Activated CD4-positive, alpha-beta T cell treated with anti-CD3 and anti-CD28 coated beads for 36 hours (primary cell): ENCODE results near the gene PPM1L. TPM values are rescaled to one million over a fixed set of nuclear protein-coding genes. Genes with fewer than 3 reads are reported as not detected.
A peak's percentile ranks its signal among the peaks of the same experiment; 100 is the strongest.

Source experiments
- ATAC-seq: fragments of 200-7000 bp; cut with Tn5 transposase; one replicate; pipeline ENCODE4 v1.10.0; 2021; ENCODE audit warnings: mild to moderate bottlenecking, moderate library complexity
- CTCF ChIA-PET: fragments of 350-600 bp; sonication (Branson Sonifier 250); formaldehyde crosslinking; loops from one replicate; lab custom pipeline; 2021; ENCODE audit warnings: antibody characterized with exemption; lab: Charles Lee
- POLR2A ChIA-PET: fragments of 350-600 bp; sonication (Branson Sonifier 250); formaldehyde crosslinking; loops from one replicate; lab custom pipeline; 2021; ENCODE audit warnings: antibody characterized with exemption, inconsistent platforms; lab: Charles Lee
- DNase-seq: peaks from one replicate; pipeline ENCODE4 v3.0.0-alpha.2; 2020
- H3K27ac Mint-ChIP-seq: one replicate; pipeline ENCODE4 v1.8.0; 2021; ENCODE audit warnings: mixed read lengths
- H3K27me3 Mint-ChIP-seq: one replicate; pipeline ENCODE4 v1.8.0; 2021; ENCODE audit warnings: mixed read lengths
- H3K36me3 Mint-ChIP-seq: one replicate; pipeline ENCODE4 v1.8.0; 2021; ENCODE audit warnings: low read depth, mixed read lengths
- H3K4me1 Mint-ChIP-seq: one replicate; pipeline ENCODE4 v1.8.0; 2021; ENCODE audit warnings: mixed read lengths
- H3K4me3 Mint-ChIP-seq: one replicate; pipeline ENCODE4 v1.8.0; 2021; ENCODE audit warnings: mild to moderate bottlenecking, moderate library complexity, mixed read lengths
- H3K9me3 Mint-ChIP-seq: one replicate; pipeline ENCODE4 v1.8.0; 2021; ENCODE audit warnings: low read depth, mixed read lengths
- intact Hi-C, 2 experiments: fragments of 100-400 bp; cut with DNase I in 1 of 2; cut with micrococcal nuclease in 1 of 2; formaldehyde crosslinking; loops; one replicate each; pipeline versions ENCODE4 v1.14.2 to v1.15.1; 2022 to 2024; cut with DNase I, micrococcal nuclease
- total RNA-seq, 2 experiments: library from RNA; stranded (reverse); gene quantifications; one replicate each; pipeline ENCODE4 v1.2.3, GENCODE V29; 2021

The PPM1L gene
- total RNA-seq, 2 experiments from 2014 or later = 1.8 to 2.4 TPM

- ChIA-PET CTCF (no interaction called here), POLR2A (no interaction called here)
- Mint-ChIP-seq H3K4me1 (no peaks in the 10 kb centered on the region), H3K36me3 (no peaks in the 10 kb centered on the region), H3K27ac (no peak overlapping the region), H3K4me3 (no peak overlapping the region), H3K27me3 (no peaks in the 10 kb centered on the region), H3K9me3 (no peaks in the 10 kb centered on the region)
- ATAC-seq = no peak
- intact Hi-C loops = no loop called here
- no peak for DNase-seq
Measured at GRCh38 chr3:160857476-160858119, 101.6 kb downstream of the PPM1L start.

- intact Hi-C loops = no loop called here
- ChIA-PET CTCF (no interaction called here), POLR2A (no interaction called here)
- H3K9me3 Mint-ChIP-seq = no peaks in the 10 kb centered on the region
- no peaks in the 10 kb centered on the region for H3K36me3 Mint-ChIP-seq
- H3K27me3 Mint-ChIP-seq = no peaks in the 10 kb centered on the region
- no peak overlapping the region for H3K4me3 Mint-ChIP-seq
- no peak overlapping the region for H3K27ac Mint-ChIP-seq
- no peaks in the 10 kb centered on the region for H3K4me1 Mint-ChIP-seq
- DNase-seq = no peak
- no peak for ATAC-seq
Measured at GRCh38 chr3:160860346-160860745, 104.3 kb downstream of the PPM1L start.

- no peaks in the 10 kb centered on the region for H3K4me1 Mint-ChIP-seq
- ATAC-seq = no peak
- H3K9me3 Mint-ChIP-seq = no peaks in the 10 kb centered on the region
- H3K27ac Mint-ChIP-seq = no peak overlapping the region
- H3K27me3 Mint-ChIP-seq = no peaks in the 10 kb centered on the region
- no peak for DNase-seq
- POLR2A ChIA-PET = no interaction called here
- intact Hi-C loops = no loop called here
- CTCF ChIA-PET = no interaction called here
- no peaks in the 10 kb centered on the region for H3K36me3 Mint-ChIP-seq
- H3K4me3 Mint-ChIP-seq = no peak overlapping the region
Measured at GRCh38 chr3:160869825-160870224, 113.8 kb downstream of the PPM1L start.

- no peaks in the 10 kb centered on the region for H3K9me3 Mint-ChIP-seq
- ATAC-seq = no peak
- POLR2A ChIA-PET = no interaction called here
Measured at GRCh38 chr3:160870327-160870726, 114.3 kb downstream of the PPM1L start.

GRCh38 chr3:160874736-160875135 lies 118.7 kb downstream of the PPM1L start:
- POLR2A ChIA-PET = no interaction called here
- no peak for ATAC-seq
- Mint-ChIP-seq H3K36me3 (no peaks in the 10 kb centered on the region), H3K4me3 (no peak overlapping the region), H3K9me3 (peaks cover 3% of the 10 kb centered on the region), H3K27me3 (no peaks in the 10 kb centered on the region), H3K4me1 (no peaks in the 10 kb centered on the region), H3K27ac (no peak overlapping the region)
- intact Hi-C loops = no loop called here
- CTCF ChIA-PET = interaction anchor here (0.7 kb wide), 1 partner anchor 167 kb away, joined by 3 read pairs; no protein-coding TSS in a partner anchor
- no peak for DNase-seq

More at GRCh38 chr3:160870327-160870726, 114.3 kb downstream of the PPM1L start:
- CTCF ChIA-PET = no interaction called here
- Mint-ChIP-seq H3K27ac (no peak overlapping the region), H3K4me3 (no peak overlapping the region), H3K36me3 (no peaks in the 10 kb centered on the region), H3K27me3 (no peaks in the 10 kb centered on the region), H3K4me1 (no peaks in the 10 kb centered on the region)
- no peak for DNase-seq
- intact Hi-C loops = no loop called here

- Mint-ChIP-seq H3K9me3 (peaks cover 3% of the 10 kb centered on the region), H3K36me3 (no peaks in the 10 kb centered on the region), H3K27ac (no peak overlapping the region), H3K4me1 (no peaks in the 10 kb centered on the region), H3K27me3 (no peaks in the 10 kb centered on the region), H3K4me3 (no peak overlapping the region)
- intact Hi-C loops = no loop called here
- ATAC-seq = no peak
- ChIA-PET POLR2A (no interaction called here), CTCF (no interaction called here)
- no peak for DNase-seq
Measured at GRCh38 chr3:160876643-160877042, 120.6 kb downstream of the PPM1L start.

GRCh38 chr3:160879859-160880258 lies 123.8 kb downstream of the PPM1L start:
- Mint-ChIP-seq H3K9me3 (peaks cover 3% of the 10 kb centered on the region), H3K36me3 (no peaks in the 10 kb centered on the region), H3K4me1 (no peaks in the 10 kb centered on the region), H3K27ac (no peak overlapping the region), H3K27me3 (no peaks in the 10 kb centered on the region), H3K4me3 (no peak overlapping the region)
- intact Hi-C loops = no loop called here
- ChIA-PET POLR2A (no interaction called here), CTCF (no interaction called here)
- ATAC-seq (no peak), DNase-seq (no peak)

- peaks cover 10% of the 10 kb centered on the region for H3K9me3 Mint-ChIP-seq
- no peak for ATAC-seq
- H3K4me3 Mint-ChIP-seq = no peak overlapping the region
- CTCF ChIA-PET = no interaction called here
- DNase-seq = no peak
- H3K27ac Mint-ChIP-seq = no peak overlapping the region
- intact Hi-C loops = no loop called here
- POLR2A ChIA-PET = no interaction called here
- H3K27me3 Mint-ChIP-seq = no peaks in the 10 kb centered on the region
- no peaks in the 10 kb centered on the region for H3K36me3 Mint-ChIP-seq
- H3K4me1 Mint-ChIP-seq = no peaks in the 10 kb centered on the region
Measured at GRCh38 chr3:160883373-160883772, 127.3 kb downstream of the PPM1L start.

- ATAC-seq = no peak
- POLR2A ChIA-PET = no interaction called here
- DNase-seq = peak; percentile 18
- CTCF ChIA-PET = interaction anchor here (0.6 to 1.3 kb wide), 2 partner anchors 56 to 148 kb away, joined by 3 read pairs; no protein-coding TSS in a partner anchor
- Mint-ChIP-seq H3K9me3 (peaks cover 17% of the 10 kb centered on the region), H3K4me3 (no peak overlapping the region), H3K36me3 (no peaks in the 10 kb centered on the region), H3K4me1 (no peaks in the 10 kb centered on the region), H3K27me3 (no peaks in the 10 kb centered on the region), H3K27ac (no peak overlapping the region)
- intact Hi-C loops = no loop called here
Measured at GRCh38 chr3:160885791-160886286, 129.8 kb downstream of the PPM1L start.

GRCh38 chr3:160886421-160886820 lies 130.4 kb downstream of the PPM1L start:
- Mint-ChIP-seq H3K27ac (no peak overlapping the region), H3K27me3 (no peaks in the 10 kb centered on the region), H3K4me3 (no peak overlapping the region), H3K4me1 (no peaks in the 10 kb centered on the region), H3K36me3 (no peaks in the 10 kb centered on the region), H3K9me3 (peaks cover 17% of the 10 kb centered on the region)
- ChIA-PET POLR2A (no interaction called here), CTCF (interaction anchor here (0.6 kb wide), 1 partner anchor 148 kb away, joined by 3 read pairs; no protein-coding TSS in a partner anchor)
- DNase-seq (no peak), ATAC-seq (no peak)
- intact Hi-C loops = no loop called here

GRCh38 chr3:160893207-160893606 lies 137.2 kb downstream of the PPM1L start:
- ChIA-PET CTCF (interaction anchor here (1.5 kb wide), 1 partner anchor 27 kb away, joined by 3 read pairs; no protein-coding TSS in a partner anchor), POLR2A (no interaction called here)
- DNase-seq (no peak), ATAC-seq (no peak)
- no peak overlapping the region for H3K4me3 Mint-ChIP-seq
- H3K27me3 Mint-ChIP-seq = no peaks in the 10 kb centered on the region
- intact Hi-C loops = no loop called here
- no peak overlapping the region for H3K27ac Mint-ChIP-seq
- H3K4me1 Mint-ChIP-seq = no peaks in the 10 kb centered on the region
- peaks cover 8% of the 10 kb centered on the region for H3K9me3 Mint-ChIP-seq
- H3K36me3 Mint-ChIP-seq = no peaks in the 10 kb centered on the region

- no peak overlapping the region for H3K4me3 Mint-ChIP-seq
- peaks cover 2% of the 10 kb centered on the region for H3K27me3 Mint-ChIP-seq
- CTCF ChIA-PET = interaction anchor here (0.5 to 1.6 kb wide), 2 partner anchors 12 to 273 kb away, joined by 3 to 5 read pairs; no protein-coding TSS in a partner anchor
- no peak overlapping the region for H3K27ac Mint-ChIP-seq
- intact Hi-C loops = no loop called here
- no peak for DNase-seq
- H3K36me3 Mint-ChIP-seq = no peaks in the 10 kb centered on the region
- no peak for ATAC-seq
- H3K4me1 Mint-ChIP-seq = no peaks in the 10 kb centered on the region
- POLR2A ChIA-PET = no interaction called here
- no peaks in the 10 kb centered on the region for H3K9me3 Mint-ChIP-seq
Measured at GRCh38 chr3:160904691-160905090, 148.7 kb downstream of the PPM1L start.
